ENCODE results near the gene LIMCH1.

- TF ChIP-seq CTCF (IDR thresholded peaks at IDR 0.05) (no peak), EP300 (IDR thresholded peaks at IDR 0.05) (no peak)
These were observed 158.8 kb downstream of the LIMCH1 start for GRCh38 chr4:41696763-41697162.

Data from suprapubic skin (tissue), 3 donors.